Bone marrow (tissue), 2 donors: Measurements from ENCODE around the gene RIF1.
A peak's percentile ranks its signal among the peaks of the same experiment; 100 is the strongest.

Source experiments
- DNase-seq, 2 donors: peaks; one replicate each; lab custom pipeline; 2025; lab: John Stamatoyannopoulos, UW

The RIF1 gene, protein sequence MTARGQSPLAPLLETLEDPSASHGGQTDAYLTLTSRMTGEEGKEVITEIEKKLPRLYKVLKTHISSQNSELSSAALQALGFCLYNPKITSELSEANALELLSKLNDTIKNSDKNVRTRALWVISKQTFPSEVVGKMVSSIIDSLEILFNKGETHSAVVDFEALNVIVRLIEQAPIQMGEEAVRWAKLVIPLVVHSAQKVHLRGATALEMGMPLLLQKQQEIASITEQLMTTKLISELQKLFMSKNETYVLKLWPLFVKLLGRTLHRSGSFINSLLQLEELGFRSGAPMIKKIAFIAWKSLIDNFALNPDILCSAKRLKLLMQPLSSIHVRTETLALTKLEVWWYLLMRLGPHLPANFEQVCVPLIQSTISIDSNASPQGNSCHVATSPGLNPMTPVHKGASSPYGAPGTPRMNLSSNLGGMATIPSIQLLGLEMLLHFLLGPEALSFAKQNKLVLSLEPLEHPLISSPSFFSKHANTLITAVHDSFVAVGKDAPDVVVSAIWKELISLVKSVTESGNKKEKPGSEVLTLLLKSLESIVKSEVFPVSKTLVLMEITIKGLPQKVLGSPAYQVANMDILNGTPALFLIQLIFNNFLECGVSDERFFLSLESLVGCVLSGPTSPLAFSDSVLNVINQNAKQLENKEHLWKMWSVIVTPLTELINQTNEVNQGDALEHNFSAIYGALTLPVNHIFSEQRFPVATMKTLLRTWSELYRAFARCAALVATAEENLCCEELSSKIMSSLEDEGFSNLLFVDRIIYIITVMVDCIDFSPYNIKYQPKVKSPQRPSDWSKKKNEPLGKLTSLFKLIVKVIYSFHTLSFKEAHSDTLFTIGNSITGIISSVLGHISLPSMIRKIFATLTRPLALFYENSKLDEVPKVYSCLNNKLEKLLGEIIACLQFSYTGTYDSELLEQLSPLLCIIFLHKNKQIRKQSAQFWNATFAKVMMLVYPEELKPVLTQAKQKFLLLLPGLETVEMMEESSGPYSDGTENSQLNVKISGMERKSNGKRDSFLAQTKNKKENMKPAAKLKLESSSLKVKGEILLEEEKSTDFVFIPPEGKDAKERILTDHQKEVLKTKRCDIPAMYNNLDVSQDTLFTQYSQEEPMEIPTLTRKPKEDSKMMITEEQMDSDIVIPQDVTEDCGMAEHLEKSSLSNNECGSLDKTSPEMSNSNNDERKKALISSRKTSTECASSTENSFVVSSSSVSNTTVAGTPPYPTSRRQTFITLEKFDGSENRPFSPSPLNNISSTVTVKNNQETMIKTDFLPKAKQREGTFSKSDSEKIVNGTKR (N-terminal part only)

DNA sequence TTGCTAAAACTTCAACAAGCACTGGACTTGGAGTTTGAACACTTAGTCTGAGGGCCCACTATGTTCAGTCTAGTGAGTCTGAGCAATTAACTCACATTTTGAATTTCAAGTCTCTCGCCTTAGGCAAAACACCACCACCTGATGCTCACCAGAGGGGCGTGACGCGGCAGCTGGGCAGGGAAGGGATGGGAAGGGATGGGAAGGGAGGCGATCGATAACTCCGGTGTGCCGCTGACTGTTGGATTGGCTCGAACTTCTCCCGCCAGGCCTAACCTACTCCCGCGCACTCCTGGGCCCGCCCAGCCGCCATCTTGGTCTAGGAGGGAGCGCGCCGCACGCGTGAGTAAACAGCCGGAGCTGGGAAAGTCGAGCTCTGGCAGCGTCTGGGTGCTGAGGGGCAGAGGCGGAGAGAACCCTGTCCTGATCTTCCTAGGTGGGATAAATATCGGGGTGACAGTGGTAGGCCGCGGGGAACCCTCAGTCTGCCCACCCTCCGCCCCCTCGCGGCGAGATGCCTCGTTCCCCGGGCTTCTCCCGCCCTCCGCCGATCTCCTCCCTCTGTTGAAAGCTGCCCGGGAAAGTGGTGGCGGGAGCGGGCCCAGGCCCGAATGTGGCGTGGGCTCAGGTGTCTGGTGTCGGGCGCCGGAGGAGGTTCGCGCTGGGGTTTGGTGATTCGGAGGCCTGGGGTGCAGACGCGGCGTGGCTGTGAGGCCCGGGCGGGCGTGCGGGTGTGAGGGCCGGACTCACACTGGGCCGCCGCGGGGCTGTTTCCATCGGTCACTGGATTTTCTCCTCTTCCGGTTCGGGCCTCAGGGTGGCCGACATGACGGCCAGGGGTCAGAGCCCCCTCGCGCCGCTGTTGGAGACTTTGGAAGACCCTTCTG lies at the start of gene RIF1:
TSS of gene RIF1 (plus strand) at position 302 of the 884 bp plus-strand sequence. CDS start at position 824, 522 bp downstream.
- DNase-seq: peak; percentile 63 to 90

DNA sequence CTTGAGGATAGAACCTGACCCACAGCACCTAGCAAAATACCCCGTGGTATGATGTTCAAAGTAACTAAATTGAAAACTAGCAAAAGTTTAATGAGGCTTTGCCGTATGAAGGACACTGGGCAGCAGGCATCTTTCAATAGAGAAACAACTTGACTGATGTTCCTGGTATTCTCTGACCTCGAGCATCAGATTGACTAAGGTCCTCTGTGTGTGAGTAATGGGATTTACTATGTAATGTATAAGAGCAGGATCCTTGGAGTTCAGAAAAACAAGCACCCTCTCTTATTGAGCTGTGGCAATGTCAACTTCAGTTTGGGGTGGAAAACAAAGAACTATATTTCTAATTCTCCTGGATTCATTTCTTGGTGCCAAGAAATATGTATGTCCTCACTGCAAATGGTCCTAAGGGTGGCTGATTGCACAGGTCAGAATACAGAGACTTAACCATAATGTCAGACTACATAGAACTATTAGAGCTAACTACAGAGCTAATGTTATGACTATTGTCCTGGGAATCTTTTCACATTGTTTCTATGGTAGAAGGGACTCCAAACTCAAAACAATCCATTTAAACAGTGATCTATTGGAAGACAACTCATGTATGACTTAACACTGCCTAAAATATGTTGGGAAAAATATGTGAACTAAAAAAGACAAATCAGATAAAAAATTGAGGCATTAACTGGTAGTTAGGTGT lies 47.9 kb upstream of the RIF1 start:
- no peak for DNase-seq

DNA sequence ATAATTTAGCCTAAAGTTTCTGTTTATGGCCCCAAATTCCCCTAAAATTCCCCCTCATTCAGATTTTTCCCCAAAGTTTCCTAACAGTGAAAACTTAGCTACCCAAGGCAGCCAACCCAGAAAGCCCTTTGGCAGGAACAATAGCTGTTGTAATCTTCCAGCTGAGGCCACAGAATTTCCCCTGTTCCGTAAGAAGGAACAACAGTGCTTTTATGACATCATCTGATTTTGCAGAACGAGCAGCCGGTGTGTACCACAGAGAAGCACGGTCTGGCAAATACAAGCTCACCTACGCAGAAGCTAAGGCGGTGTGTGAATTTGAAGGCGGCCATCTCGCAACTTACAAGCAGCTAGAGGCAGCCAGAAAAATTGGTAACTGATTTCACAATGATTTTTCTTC lies 46.0 kb upstream of the RIF1 start:
- DNase-seq: peak in 1 of 2 donors; percentile 11

DNA sequence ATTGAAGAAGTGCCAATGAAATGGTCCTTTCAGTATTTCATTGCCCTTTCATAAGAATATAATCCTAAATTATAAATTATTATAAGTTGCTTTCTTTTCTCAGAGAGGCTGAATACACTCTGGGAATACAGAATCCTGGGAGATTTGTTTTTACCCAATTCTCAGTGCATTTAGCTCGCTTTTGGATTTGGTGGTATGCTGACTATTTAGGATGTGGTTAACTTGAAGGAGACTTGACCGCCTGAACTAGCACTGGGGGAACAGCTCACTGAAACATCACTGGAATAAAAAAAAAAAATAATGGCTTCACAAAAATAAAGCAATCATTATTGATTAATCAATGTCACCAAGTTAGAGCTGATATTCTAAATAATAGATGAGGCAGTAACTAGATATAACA lies 42.1 kb upstream of the RIF1 start:
- no peak for DNase-seq

DNA sequence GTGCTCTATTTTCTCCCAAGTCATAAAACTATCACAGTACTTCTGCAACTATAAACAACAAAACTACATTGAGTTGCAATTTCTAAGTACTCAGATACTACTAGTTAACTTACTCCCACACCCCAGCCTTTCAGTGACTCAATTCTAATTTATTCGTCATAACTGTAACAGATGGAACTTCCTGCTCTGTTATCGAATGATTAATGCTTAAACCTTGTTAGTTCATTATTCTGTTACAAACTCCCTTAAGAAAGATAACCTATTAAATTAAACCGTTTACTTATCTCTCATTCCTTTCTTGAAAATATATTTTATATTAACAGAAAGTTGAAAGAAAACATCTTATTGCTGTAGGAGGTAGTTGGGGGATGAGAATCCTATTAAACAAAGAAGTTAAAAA lies 35.3 kb upstream of the RIF1 start:
- no peak for DNase-seq

DNA sequence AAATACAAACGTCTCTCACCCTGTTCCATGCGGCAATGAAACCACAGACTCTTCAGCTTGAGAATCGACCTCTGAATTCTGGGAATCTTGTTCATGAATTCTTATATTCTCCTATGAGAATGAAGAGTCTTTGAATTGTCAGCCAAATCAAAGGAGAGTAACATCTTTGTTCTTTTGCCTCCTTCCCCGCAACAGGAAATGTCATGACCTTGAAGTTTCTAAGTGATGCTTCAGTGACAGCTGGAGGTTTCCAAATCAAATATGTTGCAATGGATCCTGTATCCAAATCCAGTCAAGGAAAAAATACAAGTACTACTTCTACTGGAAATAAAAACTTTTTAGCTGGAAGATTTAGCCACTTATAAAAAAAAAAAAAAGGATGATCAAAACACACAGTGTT lies 30.5 kb upstream of the RIF1 start:
- no peak for DNase-seq

DNA sequence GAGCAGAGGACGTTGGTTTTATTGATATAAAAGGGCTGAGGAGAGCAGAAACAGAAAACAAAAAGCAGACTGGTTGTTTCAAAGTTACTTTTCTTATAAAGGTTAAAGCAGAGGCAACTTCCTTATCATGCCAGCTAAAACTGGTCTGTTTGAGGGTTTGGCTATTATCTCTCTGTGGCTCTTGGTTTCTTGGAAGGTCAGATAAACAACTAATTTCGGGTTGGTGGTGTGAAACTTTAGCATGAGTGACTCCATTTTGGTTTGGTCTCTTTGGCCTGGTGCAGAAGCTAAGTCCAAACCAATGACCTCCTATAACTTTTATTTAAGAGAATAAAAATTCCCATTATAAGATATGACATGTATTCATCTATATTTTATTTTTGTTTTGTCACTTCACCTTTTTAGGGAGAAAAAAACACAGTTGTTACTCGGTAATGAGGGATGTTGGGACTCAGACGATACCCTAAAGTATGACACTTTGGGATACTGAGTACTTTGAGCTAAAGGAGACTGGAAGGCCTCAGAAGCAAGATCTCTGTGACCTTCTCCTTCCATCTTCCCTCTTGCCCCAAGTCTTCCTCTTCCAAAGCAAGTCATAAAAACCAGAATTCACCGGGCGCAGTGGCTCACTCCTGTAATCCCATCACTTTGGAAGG lies 29.0 kb upstream of the RIF1 start:
- DNase-seq: no peak

DNA sequence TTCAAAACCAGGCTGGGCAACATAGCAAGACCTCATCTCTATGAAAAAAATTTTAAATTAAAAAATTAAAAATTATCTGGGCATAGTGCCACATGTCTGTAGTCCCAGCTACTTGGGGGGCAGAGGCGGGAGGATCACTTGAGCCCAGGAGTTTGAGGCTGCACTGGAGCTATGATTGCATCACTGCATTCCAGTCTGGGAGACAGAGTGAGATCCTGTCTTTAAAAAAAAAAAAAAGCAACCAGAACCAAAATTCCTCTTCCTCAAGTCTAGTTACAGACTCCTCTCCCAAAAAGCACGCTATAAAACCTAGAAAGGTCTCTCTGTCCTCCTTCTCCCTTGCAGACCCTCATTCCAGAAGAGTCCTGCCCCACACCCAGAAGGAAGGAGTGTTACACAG lies 28.4 kb upstream of the RIF1 start:
- no peak for DNase-seq

DNA sequence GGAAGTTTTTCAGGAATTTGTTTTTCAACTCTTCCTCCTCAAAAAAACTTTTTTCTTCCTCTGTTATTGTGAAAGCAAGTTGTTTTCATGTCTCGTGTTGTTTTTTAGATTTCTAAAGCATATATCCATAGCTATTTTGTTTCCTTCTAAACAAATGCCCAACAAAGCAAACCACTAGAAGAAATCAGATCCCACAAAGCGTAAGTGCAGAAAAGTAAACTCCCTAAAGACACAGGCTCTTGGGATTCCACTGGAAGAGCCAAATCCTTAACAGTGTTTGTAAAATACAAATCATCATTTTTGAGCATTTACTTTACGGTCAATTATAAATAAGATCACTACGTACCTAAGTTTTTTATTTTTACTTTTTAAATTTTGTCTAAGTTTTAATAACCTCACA lies 21.7 kb upstream of the RIF1 start:
- DNase-seq: no peak

DNA sequence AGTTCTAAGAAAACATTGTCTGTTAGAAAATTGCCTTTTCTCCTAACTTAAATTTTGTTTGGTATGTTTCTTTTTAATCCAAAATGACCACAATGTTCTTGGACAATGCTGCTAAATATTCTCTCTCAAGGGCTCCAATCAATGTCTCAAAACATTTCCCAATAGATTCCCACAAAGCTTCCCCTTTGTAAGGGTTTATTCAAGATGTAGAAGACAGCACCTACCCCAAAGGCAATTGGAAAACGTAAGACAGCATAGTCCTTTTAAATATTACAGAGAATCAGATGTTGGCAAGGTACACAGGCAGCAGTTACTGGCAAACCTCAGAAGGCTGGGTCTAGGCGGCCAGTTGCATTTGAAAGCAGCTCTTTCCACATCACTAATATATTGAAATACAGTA lies 18.3 kb upstream of the RIF1 start:
- DNase-seq: no peak

DNA sequence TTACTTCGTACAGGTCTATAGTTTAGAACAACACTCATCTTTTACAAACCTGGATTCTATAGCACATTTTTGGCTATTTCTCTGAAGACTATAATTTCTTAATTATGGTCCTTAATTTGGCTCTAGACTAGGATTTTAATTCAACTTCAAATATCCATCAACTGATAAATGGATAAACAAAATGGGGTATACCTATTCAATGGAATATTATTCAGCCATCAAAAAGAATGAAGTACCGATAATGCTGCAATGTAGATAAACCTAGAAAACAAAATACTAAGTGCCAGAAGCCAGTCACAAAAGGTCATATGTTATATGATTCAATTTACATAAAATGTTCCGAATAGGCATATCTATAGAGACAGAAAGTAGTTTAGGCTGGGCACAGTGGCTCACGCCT lies 15.2 kb upstream of the RIF1 start:
- no peak for DNase-seq

DNA sequence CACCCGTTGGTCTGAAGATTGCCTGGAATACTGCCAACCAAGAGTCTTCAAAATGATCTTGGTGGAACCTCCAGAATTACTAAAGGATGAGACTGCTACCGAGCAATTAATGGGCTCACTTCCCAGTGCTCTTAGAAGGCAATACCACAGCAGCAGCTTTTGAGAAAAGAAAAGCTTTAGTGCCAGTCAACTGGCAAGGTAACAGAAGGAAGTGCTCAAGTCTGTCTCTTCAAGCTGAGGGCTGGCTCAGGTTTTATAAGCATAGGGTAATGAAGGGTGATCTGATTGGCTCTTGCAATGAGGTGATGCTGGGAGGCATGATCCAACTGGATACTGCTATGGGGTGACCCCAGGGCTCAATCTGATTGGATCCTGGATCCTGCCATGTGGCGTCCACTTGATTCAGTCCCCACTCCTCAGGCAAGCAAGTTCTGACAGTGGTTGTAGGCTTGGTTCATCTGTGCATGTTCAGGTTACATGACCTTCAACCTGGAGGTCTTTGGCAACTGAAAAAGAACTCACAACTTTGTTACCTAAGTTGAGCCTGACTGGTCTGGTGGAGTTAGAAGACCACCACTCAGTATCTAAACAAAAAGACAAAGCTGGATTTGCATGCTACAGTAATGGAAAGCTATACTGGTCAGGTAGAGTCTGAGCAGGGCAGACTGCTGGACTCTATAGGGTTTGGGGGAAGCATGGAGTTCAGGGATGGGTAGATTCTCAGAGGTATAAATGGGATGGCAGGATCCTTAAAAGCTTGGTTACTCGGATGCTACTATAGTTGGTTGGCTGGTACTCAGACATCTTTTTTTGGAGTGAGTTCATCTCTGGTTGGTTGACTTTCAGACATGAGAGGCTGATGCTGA lies 14.0 kb upstream of the RIF1 start:
- no peak for DNase-seq

DNA sequence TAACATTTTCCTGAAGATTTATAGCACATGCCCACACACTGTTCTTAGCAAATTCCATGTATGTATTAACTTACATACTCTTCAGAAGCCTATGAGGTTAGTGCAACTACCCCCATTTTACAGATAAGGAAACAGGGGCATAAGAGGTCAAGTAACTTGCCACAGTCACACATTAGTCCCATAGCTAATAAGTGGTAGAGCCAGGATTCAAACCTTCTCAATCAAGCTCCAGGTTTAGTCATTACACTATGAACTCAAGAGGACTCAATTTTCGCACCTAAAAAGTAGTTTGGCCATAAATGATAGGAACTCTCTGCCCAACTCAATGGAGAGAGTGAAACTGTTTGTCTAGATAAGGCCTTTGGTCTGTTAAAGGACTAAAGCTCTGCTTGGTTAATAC lies 9.7 kb upstream of the RIF1 start:
- DNase-seq: no peak

DNA sequence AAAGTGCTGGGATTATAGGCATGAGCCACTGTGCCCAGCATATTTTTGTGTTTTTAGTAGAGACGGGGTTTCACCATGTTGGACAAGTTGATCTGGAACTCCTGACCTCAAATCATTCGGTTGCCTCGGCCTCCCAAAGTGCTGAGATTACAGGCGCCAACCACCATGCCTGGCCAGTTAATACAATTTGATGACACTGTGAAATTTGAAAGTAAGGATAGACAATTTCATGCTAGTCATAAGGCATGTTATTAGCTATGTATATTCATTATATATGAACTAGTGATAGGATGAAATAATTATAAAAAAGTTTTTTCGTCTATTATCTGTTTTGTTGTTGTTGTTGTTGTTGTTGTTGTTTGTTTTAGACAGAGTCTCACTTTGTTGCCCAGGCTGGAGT lies 8.6 kb upstream of the RIF1 start:
- DNase-seq: no peak

DNA sequence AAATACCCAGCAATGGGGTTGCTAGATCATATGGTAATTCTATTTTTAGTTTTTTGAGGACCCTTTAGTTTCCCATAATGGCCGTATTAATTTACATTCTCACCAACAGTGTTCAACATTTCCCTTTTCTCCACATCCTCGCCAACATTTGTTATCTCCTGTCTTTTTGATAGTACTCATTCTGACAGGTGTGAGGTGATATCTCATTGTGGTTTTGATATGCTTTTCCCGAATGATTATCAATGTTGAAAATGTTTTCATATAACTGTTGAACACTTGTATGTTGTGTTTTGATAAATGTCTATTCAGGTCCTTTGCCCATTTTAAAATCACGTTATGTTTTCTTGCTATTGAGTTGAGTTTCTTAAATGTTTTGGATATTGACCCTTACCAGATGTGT lies 5.8 kb upstream of the RIF1 start:
- DNase-seq: no peak

DNA sequence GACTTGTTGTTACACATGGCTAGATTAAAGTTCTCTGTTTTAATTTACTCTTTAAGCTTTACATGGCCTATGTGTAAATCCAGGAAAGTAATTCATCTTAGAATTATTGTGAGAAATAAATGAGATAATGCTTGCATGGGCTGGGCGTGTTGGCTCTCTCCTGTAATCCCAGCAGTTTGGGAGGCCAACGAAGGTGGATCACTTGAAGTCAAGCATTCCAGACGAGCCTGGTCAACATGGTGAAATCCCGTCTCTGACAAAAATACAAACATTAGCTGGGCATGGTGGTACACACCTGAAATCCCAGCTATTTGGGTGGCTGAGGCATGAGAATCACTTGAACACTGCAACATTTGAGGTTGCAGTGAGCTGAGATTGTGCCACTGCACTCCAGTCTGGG lies 4.3 kb upstream of the RIF1 start:
- DNase-seq: no peak

DNA sequence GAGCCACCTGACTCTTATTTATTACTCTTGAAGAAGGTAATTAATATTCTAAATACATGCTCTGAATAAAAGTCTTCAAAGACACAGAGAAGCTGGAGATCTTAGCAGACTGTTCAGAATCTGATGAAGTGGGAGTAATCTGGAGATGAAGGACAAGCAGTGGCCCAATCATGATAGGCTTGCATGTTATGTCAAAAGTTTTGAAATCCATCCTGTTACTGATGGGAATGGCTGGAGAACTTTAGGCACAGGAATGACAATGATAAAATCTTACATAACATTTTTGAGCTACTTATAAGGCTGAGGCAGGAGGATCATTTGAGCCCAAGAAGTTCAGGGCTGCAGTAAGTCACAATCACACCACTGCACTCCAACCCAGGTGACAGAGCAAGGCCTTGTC lies 2.4 kb upstream of the RIF1 start:
- DNase-seq: no peak

DNA sequence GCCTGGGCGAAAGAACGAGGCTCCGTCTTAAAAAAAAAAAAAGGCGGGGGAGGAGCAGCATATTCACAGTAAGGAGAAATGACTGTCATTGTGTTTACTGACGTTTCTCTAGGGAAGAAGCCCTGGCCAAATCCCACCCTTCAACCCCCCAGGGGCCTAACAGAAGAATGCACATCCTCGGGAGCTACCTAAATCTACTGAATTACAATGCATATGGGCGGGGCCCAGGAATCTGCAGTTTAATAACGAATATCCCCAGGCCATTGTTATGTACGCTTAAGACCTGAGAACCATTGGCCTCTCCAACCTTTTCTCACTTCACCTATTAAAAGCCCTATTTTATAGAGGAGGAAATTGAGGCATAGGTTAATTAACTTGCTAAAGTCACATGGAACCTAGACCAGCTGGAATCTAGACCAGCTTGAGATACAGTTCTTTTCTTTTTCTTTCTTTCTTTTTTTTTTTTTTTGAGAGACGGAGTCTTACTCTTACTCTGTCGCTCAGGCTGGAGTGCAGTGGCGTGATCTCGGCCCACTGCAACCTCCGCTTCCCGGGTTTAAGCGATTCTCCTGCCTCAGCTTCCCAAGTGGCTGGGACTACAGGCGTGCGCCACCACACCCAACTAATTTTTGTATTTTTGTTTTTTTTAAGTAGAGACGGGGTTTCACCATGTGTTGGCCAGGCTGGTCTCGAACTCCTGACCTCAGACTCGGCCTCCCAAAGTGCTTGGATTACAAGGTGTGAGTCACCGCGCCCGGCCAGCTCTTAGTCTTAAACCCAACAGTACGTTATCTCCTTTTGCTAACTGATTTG lies 708 bp upstream of the RIF1 start:
- no peak for DNase-seq
